COR-L47 (cell line): ENCODE results near the gene PDHB.

Source experiments
- DNase-seq: peaks from one replicate; lab custom pipeline; 2025; lab: John Stamatoyannopoulos, UW

PDHB gene

GRCh38 chr3:58403513-58404109 lies 30.0 kb downstream of the PDHB start:
- DNase-seq: no peak

- DNase-seq: no peak
Measured at GRCh38 chr3:58398669-58399333, 34.8 kb downstream of the PDHB start.

GRCh38 chr3:58394339-58394738 lies 39.3 kb downstream of the PDHB start:
- DNase-seq: no peak

DNA sequence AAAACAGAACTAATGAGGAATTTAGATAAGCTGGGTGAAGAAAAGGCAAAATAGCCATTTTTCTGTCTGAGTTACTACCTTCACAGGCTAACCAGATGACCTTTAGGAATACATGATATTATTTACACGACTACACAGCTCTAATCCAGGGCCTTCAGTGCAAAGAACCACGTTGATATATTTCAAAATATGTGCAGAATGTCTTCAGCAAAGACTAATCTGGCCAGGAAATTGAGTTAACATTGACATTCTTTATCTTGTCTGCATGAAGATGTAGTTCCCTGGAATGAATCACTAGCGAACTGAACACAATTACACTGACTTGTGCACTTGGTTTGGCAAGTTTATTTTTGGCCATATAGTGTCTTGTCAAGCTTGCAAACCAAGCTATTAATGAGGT lies 41.5 kb downstream of the PDHB start:
- no peak for DNase-seq

GRCh38 chr3:58391156-58391865 lies 42.3 kb downstream of the PDHB start:
- DNase-seq: no peak

DNA sequence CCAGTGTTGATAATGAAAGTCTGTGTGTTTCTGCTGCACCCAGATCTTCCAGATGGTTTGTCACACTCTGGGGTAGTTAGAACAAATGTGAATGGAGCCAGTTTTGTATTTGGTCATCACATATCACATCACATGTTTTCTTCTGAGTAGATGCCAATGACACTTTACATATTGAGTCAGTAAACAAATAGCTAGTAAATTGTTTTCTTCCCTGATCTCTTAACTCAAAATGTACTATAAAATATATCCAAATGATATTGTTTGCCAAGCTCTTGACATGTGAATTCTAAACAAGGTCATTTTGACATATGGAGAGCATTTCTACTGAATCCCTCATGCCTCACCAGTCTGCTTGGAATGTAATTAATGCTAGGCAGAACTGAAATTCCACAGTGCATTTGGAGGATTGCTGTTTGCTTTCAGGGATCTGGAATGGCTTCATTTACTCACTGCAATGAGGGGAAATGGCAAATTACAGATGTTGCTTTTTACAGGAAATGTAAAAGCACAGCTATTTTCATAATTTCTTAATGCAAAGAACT lies 45.0 kb downstream of the PDHB start:
- no peak for DNase-seq

DNA sequence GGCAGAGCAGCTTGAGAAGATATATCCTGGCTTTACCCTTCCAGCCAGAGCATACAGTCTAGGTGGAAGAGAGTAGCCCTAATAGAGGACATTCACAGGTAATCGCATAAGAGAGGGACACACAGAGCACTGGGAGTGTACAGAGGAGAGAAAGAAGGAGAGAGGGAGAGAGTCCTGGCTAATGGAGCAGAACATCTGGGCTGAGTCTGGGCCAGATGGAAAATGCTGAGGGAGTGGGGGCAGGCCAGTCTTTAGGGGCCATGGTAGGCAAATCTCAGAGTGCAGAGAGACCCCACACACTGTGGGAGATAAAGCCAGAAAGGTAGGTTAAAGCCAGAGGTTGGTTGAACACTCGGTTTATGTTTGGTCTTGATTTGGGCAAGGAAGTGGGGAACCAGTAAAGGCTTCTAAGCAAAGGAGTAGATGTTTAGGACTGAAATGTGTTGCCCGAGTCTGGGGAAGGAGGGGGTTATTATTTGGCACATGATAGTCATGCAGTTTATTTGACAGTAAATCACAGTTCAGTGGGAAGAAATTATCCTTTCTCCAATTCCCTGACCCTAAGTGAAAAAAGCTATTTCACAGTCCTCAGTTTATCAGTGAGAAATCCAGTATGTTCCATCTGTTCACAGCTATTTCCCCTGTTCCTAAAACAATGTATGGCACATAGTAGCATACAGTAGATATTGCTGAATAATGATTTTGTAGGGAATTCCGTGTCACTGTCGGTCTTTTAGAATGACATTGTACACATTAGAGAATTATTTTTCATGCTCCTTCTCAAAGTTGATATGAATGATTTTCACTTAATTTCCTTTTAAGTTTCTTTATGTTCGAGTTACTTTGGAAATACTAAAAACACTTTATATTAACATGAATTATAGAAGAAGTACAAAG lies 45.7 kb downstream of the PDHB start:
- no peak for DNase-seq

GRCh38 chr3:58386626-58387365 lies 46.8 kb downstream of the PDHB start:
- no peak for DNase-seq

GRCh38 chr3:58384381-58385090 lies 49.1 kb downstream of the PDHB start:
- no peak for DNase-seq

DNA sequence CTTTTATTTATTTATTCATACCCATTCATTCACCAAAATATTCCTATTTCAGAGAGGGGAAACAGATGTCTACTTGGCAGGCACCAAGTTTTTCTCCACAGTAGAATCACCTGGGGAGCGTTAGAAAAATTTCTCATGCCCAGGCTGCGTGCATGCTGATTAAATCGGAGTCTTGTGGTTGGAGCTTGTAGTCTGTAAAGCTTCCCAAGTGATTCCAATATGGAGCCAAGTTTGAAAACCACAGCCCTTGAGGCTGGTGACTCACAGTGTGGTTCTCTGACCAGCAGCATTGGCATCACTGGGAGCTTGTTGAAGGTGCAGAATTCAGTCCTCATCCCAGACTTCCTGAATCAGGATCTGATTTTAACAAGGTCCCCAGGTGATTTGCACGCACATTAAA lies 49.7 kb downstream of the PDHB start:
- no peak for DNase-seq

DNA sequence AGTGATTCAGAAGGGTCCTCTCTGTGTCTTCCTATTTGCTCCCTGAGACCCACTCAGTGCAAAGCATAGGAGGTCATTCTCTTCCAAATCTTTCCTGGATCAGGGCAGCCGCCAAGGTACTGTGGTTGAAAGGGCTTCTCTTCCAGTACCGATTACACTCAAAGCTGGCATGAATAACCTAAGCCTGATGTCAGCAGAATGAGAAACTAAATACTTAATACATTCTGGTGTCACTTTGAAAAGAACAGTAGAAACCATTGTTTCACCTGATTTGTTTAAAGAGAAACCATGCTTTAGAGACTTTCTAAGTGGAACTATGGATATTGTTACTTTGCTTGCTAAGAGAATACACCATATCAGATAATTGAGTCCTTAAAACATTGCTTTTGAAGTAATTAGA lies 50.2 kb downstream of the PDHB start:
- DNase-seq: no peak

GRCh38 chr3:58379351-58380073 lies 54.1 kb downstream of the PDHB start:
- no peak for DNase-seq

GRCh38 chr3:58377750-58378149 lies 55.9 kb downstream of the PDHB start:
- no peak for DNase-seq
